Activated CD4-positive, CD25-positive, alpha-beta regulatory T cell treated with anti-CD3 and anti-CD28 coated beads, Interleukin-2, amount 50 U/mL, for 72 hours (primary cell): Measurements from ENCODE around the gene GLDN.

Source experiments
- DNase-seq: peaks from one replicate; pipeline ENCODE4 v3.0.0; 2021

The GLDN gene

GRCh38 chr15:51448622-51449399 is 107.4 kb downstream of the GLDN start:
- no peak for DNase-seq

DNA sequence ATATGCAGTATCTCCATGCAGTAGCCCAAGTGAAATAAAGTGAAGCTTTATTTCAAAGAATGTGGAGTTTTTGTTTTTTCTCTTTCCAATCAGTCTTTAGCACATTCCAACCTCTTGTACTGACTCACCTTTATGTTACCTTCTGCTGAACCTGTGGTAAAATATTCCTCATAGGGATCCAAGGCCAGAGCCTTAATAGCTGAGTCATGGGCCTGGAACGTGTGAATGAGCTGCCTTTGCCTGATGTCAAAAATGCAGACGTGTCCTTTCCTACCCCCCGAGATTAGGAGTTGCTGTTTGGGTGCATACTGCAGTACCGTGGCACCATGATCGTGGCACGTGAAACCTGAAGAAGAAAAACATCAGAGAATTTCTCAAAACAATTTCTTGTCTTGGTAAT is 108.5 kb downstream of the GLDN start:
- DNase-seq, result no peak
